ENCODE data around the gene PRKCI.

The PRKCI gene

GRCh38 chr3:170346481-170347392 lies 124.5 kb downstream of the PRKCI start:
- DNase-seq = peak; percentile 47

GRCh38 chr3:170350515-170351413 lies 128.5 kb downstream of the PRKCI start:
- DNase-seq = no peak

DNA sequence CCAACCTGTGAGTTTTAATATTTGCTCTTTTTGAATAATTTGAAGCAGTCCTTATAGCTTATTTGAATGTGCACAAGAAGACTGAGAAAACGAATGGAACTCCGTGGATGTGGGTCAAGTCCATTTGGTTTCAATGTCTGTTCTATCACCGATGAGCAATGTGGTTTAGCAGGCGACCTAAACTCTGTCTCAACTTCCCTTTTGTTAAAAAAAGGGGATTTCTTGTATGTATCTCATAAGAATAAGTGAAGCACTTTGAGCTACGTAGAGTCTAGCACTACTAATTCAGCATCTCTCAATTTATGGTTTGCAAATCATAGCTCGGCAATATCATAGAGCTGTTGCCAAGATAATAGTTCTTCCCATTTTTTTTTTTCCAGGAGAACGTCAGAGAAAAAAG lies 130.7 kb downstream of the PRKCI start:
- DNase-seq = no peak

DNA sequence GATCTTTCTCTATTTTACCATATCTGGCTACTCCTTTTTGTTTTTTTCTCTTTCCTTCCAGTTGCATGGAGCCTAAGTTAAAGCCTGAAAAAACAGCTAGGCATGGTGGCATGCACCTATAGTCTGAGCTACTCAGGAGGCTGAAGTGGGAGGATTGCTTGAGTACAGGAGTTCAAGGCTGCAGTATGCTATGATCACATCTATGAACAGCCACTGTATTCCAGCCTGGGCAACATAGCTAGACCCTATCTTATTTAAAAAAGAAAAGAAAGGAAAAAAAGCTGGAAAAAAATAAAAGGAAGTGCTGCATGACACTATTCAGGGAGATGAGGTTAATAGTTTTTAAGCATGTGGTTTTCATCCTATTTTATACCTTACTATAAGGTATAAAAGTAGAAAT lies 131.3 kb downstream of the PRKCI start:
- no peak for DNase-seq

DNA sequence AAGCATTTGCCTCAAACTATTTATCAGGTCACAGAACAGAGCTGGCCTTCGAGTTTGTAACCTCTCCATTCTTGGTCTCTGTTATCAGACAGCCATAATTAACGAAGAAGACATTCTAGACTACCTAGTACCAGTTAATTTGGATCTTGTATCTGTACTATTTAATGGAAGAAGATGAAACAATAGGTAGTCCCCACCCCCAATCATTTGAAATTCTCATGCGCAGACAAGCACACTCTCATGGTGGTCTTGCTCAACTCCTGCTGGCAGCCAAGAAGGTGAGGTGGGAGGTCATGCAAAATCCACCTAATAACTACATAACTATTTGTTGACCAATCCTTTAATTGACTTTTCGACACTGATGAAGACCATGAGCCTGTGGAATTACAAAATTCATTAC lies 132.5 kb downstream of the PRKCI start:
- no peak for DNase-seq

Data from fibroblast of skin of right biceps (primary cell).